Fibroblast of lung (primary cell): ENCODE data around the gene SLC43A1. TPM values are rescaled to one million over a fixed set of nuclear protein-coding genes. Genes with fewer than 3 reads are reported as not detected.

Source experiments
- DNase-seq, 2 donors: peaks; one replicate each; pipeline versions ENCODE4 v3.0.0 to v3.0.0-alpha.2; 2010; ENCODE audit warnings: low read depth in 2 of 2
- H2AFZ ChIP-seq: 2 replicates; pipeline ENCODE4 v1.5.1; 2012; ENCODE audit warnings: low read length, control low read depth, inconsistent platforms
- H3K27ac ChIP-seq: 2 replicates; pipeline ENCODE4 v1.5.1; 2011; ENCODE audit warnings: low read length, control low read depth; ENCODE audit not compliant: insufficient read depth
- H3K27me3 ChIP-seq: 2 replicates; pipeline ENCODE4 v1.5.1; 2011; ENCODE audit warnings: mild to moderate bottlenecking, low read length; ENCODE audit not compliant: control insufficient read depth, insufficient read depth
- H3K36me3 ChIP-seq: 2 replicates; pipeline ENCODE4 v1.5.1; 2011; ENCODE audit warnings: low read length; ENCODE audit not compliant: control insufficient read depth, insufficient read depth
- H3K4me1 ChIP-seq: 2 replicates; pipeline ENCODE4 v1.5.1; 2011; ENCODE audit warnings: low read length; ENCODE audit not compliant: control insufficient read depth, insufficient read depth; ENCODE audit errors: extremely low read depth
- H3K4me2 ChIP-seq: 2 replicates; pipeline ENCODE4 v1.5.1; 2011; ENCODE audit warnings: low read length, control low read depth; ENCODE audit not compliant: insufficient read depth; ENCODE audit errors: extremely low read depth
- H3K4me3 ChIP-seq, 4 experiments: fragments of 200-600 bp in 1 of 4; sonication (generic) in 1 of 4; replicated peaks in 1 of 4; 2 replicates each; pipeline ENCODE4 v1.5.1; 2011 to 2016; ENCODE audit warnings: low read length in 4 of 4, low read depth in 3 of 4, mild to moderate bottlenecking in 3 of 4, control low read depth in 2 of 4, inconsistent platforms in 1 of 4, mixed read lengths in 1 of 4; ENCODE audit not compliant: insufficient read depth in 1 of 4; ENCODE audit errors: control extremely low read depth in 1 of 4
- H3K79me2 ChIP-seq: 2 replicates; pipeline ENCODE4 v1.5.1; 2012; ENCODE audit warnings: mild to moderate bottlenecking, low read length, inconsistent platforms; ENCODE audit not compliant: control insufficient read depth, insufficient read depth
- H3K9ac ChIP-seq: 2 replicates; pipeline ENCODE4 v1.5.1; 2011; ENCODE audit warnings: mild to moderate bottlenecking, low read length, control low read depth; ENCODE audit not compliant: insufficient read depth
- H3K9me3 ChIP-seq: 2 replicates; pipeline ENCODE4 v1.5.1; 2012; ENCODE audit warnings: low read depth, low read length; ENCODE audit not compliant: control insufficient read depth, insufficient read depth
- H4K20me1 ChIP-seq: 2 replicates; pipeline ENCODE4 v1.5.1; 2011; ENCODE audit warnings: low read length; ENCODE audit not compliant: control insufficient read depth, insufficient read depth; ENCODE audit errors: extremely low read depth
- EZH2 ChIP-seq: IDR thresholded peaks from 2 replicates; pipeline ENCODE4 v1.5.1; 2012; ENCODE audit warnings: low read length, control low read depth, mild to moderate bottlenecking; ENCODE audit errors: missing control alignments
- polyA plus RNA-seq, 2 donors: library from polyadenylated mRNA; depleted of rRNA in 1 of 2; stranded (reverse) in 1 of 2; unstranded in 1 of 2; fragments of >200 nt; gene quantifications; 2 replicates each; pipeline ENCODE4 v1.2.1, GENCODE V29; 2011 to 2012; ENCODE audit warnings: missing spikeins in 1 of 2
- total RNA-seq: library from RNA; depleted of rRNA; stranded (reverse); fragments of >200 nt; gene quantifications from 2 replicates; pipeline ENCODE4 v1.2.1, GENCODE V29; 2014
- TF ChIP-seq, protein P1 (sequence below), 2 donors: IDR thresholded peaks in 1 of 2; conservative IDR thresholded peaks in 1 of 2; 1 replicate in 1 of 2; 2 replicates in 1 of 2; pipeline ENCODE4 v1.5.1; 2011 to 2012; ENCODE audit warnings: low read length in 2 of 2, control low read depth in 1 of 2, inconsistent platforms in 1 of 2, low read depth in 1 of 2, mild to moderate bottlenecking in 1 of 2

SLC43A1 gene
- total and polyA plus RNA-seq, 2 donors (not counting 1 experiment from before 2014, with no cell fraction given) = 13.2 to 19.8 TPM

DNA sequence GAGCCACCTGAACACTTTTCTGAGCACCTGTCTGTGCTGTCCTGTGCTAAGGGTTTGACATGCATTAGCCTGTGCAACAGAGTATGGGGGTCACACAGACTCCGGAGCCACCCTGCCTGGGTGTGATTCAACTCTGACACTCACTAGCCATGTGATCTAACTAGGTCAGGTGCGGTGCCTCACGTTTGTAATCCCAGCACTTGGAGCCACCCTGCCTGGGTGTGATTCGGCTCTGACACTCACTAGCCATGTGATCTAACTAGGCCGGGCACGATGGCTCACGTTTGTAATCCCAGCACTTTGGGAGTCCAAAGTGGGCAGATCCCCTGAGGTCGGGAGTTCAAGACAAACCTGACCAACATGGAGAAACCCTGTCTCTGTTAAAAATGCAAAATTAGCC, 40.5 kb upstream of the SLC43A1 start:
- Histone ChIP-seq H4K20me1 (no peaks in the 10 kb centered on the region), H3K27me3 (no peaks in the 10 kb centered on the region), H3K27ac (no peak overlapping the region), H3K36me3 (peaks cover 21% of the 10 kb centered on the region), H3K4me2 (no peak overlapping the region), H3K9me3 (no peaks in the 10 kb centered on the region), H2AFZ (no peak overlapping the region), H3K9ac (no peak overlapping the region), H3K4me1 (no peaks in the 10 kb centered on the region), H3K4me3 (no peak overlapping the region), H3K79me2 (no peaks in the 10 kb centered on the region)
- DNase-seq = no peak
- TF ChIP-seq, protein P1, sequence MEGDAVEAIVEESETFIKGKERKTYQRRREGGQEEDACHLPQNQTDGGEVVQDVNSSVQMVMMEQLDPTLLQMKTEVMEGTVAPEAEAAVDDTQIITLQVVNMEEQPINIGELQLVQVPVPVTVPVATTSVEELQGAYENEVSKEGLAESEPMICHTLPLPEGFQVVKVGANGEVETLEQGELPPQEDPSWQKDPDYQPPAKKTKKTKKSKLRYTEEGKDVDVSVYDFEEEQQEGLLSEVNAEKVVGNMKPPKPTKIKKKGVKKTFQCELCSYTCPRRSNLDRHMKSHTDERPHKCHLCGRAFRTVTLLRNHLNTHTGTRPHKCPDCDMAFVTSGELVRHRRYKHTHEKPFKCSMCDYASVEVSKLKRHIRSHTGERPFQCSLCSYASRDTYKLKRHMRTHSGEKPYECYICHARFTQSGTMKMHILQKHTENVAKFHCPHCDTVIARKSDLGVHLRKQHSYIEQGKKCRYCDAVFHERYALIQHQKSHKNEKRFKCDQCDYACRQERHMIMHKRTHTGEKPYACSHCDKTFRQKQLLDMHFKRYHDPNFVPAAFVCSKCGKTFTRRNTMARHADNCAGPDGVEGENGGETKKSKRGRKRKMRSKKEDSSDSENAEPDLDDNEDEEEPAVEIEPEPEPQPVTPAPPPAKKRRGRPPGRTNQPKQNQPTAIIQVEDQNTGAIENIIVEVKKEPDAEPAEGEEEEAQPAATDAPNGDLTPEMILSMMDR (conservative IDR thresholded peaks at IDR 0.05 in 1 of 2, IDR thresholded peaks at IDR 0.05 in 1 of 2; ENCODE audit: low read depth in 1 of 2, low read length in 2 of 2) = no peak
- no peak for TF ChIP-seq EZH2

DNA sequence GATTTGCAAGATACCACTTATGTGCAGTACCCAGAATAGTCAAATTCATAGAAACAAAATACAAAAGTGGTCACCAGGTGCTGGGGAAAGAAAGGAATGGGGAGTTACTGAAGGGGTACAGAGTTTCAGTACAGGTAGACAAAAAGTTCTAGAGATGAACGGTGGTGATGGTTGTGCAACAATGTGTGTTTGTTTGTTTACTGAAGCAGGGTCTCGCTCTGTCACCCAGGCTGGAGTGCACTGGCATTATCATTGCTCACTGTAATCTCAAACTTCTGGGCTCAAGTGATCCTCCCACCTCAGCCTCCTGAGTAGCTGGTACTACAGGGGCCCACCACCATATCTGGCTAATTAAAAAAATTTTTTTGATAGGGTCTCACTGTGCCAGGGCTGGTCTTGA, 39.9 kb upstream of the SLC43A1 start:
- H4K20me1 ChIP-seq = no peaks in the 10 kb centered on the region
- TF ChIP-seq, protein P1 (conservative IDR thresholded peaks at IDR 0.05 in 1 of 2, IDR thresholded peaks at IDR 0.05 in 1 of 2; ENCODE audit: low read depth in 1 of 2, low read length in 2 of 2) = no peak
- no peak for TF ChIP-seq EZH2
- H3K4me3 ChIP-seq = no peak overlapping the region
- no peaks in the 10 kb centered on the region for H3K27me3 ChIP-seq
- DNase-seq = no peak
- no peak overlapping the region for H2AFZ ChIP-seq
- no peaks in the 10 kb centered on the region for H3K4me1 ChIP-seq
- H3K9ac ChIP-seq = no peak overlapping the region
- peaks cover 21% of the 10 kb centered on the region for H3K36me3 ChIP-seq
- H3K9me3 ChIP-seq = no peaks in the 10 kb centered on the region
- H3K4me2 ChIP-seq = no peak overlapping the region
- no peaks in the 10 kb centered on the region for H3K79me2 ChIP-seq
- no peak overlapping the region for H3K27ac ChIP-seq

DNA sequence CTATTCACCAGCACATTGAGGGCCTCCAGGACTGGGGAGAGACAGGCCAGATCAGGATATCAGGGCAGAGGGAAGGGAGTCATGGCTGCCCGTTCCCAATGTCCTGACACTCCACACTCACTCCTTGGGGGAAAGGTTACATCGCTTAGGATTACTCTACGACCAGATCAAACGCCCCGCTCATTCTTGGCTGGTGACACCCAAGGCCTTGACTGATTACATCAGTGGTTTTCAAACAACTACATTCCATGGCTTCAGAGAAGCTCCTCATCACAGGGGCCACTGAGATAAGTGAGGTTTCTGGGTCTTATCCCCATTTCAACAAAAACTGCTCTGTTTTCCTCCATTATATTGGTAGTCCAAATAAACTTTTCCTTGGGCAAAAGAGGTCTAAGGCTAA, 37.0 kb upstream of the SLC43A1 start:
- H3K4me3 ChIP-seq = no peak overlapping the region
- no peaks in the 10 kb centered on the region for H4K20me1 ChIP-seq
- H3K4me1 ChIP-seq = no peaks in the 10 kb centered on the region
- H3K36me3 ChIP-seq = peaks cover 17% of the 10 kb centered on the region
- H2AFZ ChIP-seq = no peak overlapping the region
- H3K9ac ChIP-seq = no peak overlapping the region
- H3K9me3 ChIP-seq = no peaks in the 10 kb centered on the region
- no peak overlapping the region for H3K4me2 ChIP-seq
- H3K27me3 ChIP-seq = no peaks in the 10 kb centered on the region
- H3K79me2 ChIP-seq = no peaks in the 10 kb centered on the region
- no peak overlapping the region for H3K27ac ChIP-seq
- TF ChIP-seq, protein P1 (conservative IDR thresholded peaks at IDR 0.05 in 1 of 2, IDR thresholded peaks at IDR 0.05 in 1 of 2; ENCODE audit: low read depth in 1 of 2, low read length in 2 of 2) = no peak
- TF ChIP-seq EZH2 = no peak
- DNase-seq = no peak
